PC-9 (cell line): ENCODE measurements around the gene HES4.

Experiments used
- CTCF ChIP-seq: fragments of 200-600 bp; sonication (generic); conservative IDR thresholded peaks from 2 replicates; pipeline ENCODE4 v1.6.1; 2017; ENCODE audit warnings: mixed run types, antibody characterized with exemption, mild to moderate bottlenecking, moderate library complexity
- EZH2 ChIP-seq: fragments of 200-600 bp; sonication (generic); IDR thresholded peaks from 2 replicates; pipeline ENCODE4 v1.8.0; 2017; ENCODE audit warnings: antibody characterized with exemption, low read depth

GRCh38 chr1:1019122-1019999 is 19.5 kb upstream of the HES4 start:
- TF ChIP-seq CTCF: peak; percentile 63
- TF ChIP-seq EZH2: no peak
